ENCODE results near the gene AHNAK.

DNA sequence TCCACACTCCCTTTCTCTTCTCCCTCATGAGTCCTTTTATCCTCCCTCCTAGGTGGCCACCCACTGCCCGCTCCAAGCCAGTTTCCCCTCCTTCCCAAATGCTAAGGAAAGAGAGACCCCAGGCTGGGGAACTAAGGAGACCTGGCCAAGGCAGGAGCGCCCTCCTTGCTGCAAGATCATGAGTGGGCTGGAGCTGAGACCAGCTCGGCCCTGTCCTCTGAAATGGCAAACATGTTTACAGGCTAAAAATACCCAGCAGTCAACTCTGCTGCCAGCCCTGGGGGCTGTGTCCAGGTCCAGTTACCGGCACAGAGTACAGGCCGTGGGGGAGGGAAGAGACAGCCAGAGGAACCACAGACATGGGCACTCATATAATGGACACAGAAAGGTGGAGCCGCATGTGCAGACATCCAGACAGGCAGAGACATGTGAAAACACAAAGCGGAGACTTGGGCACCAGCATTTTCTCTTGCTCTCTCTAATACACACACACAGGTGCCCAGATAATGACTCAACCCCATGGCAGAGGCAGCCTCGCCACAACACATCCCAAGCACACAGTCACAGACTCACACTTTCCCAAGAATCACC, 1.2 kb upstream of the AHNAK start:
- no peak for TF ChIP-seq TAF1 (IDR thresholded peaks at IDR 0.05; ENCODE audit: low read depth)
- no peak for TF ChIP-seq NFIC (IDR thresholded peaks at IDR 0.05)
- TF ChIP-seq FOXM1 (IDR thresholded peaks at IDR 0.05; ENCODE audit: borderline replicate concordance, low read depth) = no peak
- TF ChIP-seq CREB1 (IDR thresholded peaks at IDR 0.05; ENCODE audit: low read depth) = no peak
- TF ChIP-seq ZBTB7A (IDR thresholded peaks at IDR 0.05; ENCODE audit: low read depth) = no peak
- TF ChIP-seq RAD21 (IDR thresholded peaks at IDR 0.05; ENCODE audit: low read depth) = no peak

All from Ishikawa (cell line).